ENCODE measurements around the gene JMJD7.

The JMJD7 gene

GRCh38 chr15:41817781-41818180 is 10.1 kb upstream of the JMJD7 start:
- 94% methylated on average over 5 of the region's 6 CpGs for WGBS (ENCODE audit: insufficient coverage)
- Histone ChIP-seq H3K27me3 (replicated peaks in 2 of 5; ENCODE audit: control insufficient read depth in 4 of 5, insufficient read depth in 5 of 5, low read length in 4 of 5) (no peaks in the 10 kb centered on the region), H3K9me3 (ENCODE audit: control extremely low read depth in 1 of 5, control insufficient read depth in 4 of 5, insufficient read depth in 2 of 5, low read depth in 1 of 5, low read length in 4 of 5) (no peaks in the 10 kb centered on the region), H3K4me1 (ENCODE audit: control extremely low read depth in 1 of 4, control insufficient read depth in 4 of 4, insufficient read depth in 4 of 4, low read length in 3 of 4) (no peaks in the 10 kb centered on the region), H3K27ac (ENCODE audit: insufficient read depth in 1 of 2, low read depth in 1 of 2, low read length in 2 of 2, poor library complexity in 1 of 2, severe bottlenecking in 2 of 2) (no peak overlapping the region), H3K4me3 (ENCODE audit: control insufficient read depth in 1 of 7, extremely low read depth in 1 of 7, insufficient read depth in 4 of 7, low read depth in 2 of 7, low read length in 6 of 7) (no peak overlapping the region), H3K36me3 (ENCODE audit: control insufficient read depth in 4 of 4, insufficient read depth in 4 of 4, low read length in 3 of 4) (peaks cover 11 to 100% (median 64%) of the 10 kb centered on the region in 4 experiments)
- POLR2A ChIA-PET, result no interaction called here
- CTCF ChIA-PET, result interaction anchor here (0.6 to 2.4 kb wide), 7 partner anchors 9 to 87 kb away, joined by 3 to 11 read pairs (median 4); partner anchors contain the start of gene MAPKBP1
- DNase-seq, result no peak

- H3K27me3 ChIP-seq (replicated peaks in 2 of 5; ENCODE audit: control insufficient read depth in 4 of 5, insufficient read depth in 5 of 5, low read length in 4 of 5), result no peaks in the 10 kb centered on the region
- no peaks in the 10 kb centered on the region for H3K9me3 ChIP-seq (ENCODE audit: control extremely low read depth in 1 of 5, control insufficient read depth in 4 of 5, insufficient read depth in 2 of 5, low read depth in 1 of 5, low read length in 4 of 5)
- 94% methylated on average over 9 of the region's 9 CpGs for WGBS (ENCODE audit: insufficient coverage)
- no peak overlapping the region for H3K27ac ChIP-seq (ENCODE audit: insufficient read depth in 1 of 2, low read depth in 1 of 2, low read length in 2 of 2, poor library complexity in 1 of 2, severe bottlenecking in 2 of 2)
- H3K4me3 ChIP-seq (ENCODE audit: control insufficient read depth in 1 of 7, extremely low read depth in 1 of 7, insufficient read depth in 4 of 7, low read depth in 2 of 7, low read length in 6 of 7), result no peak overlapping the region
- H3K36me3 ChIP-seq (ENCODE audit: control insufficient read depth in 4 of 4, insufficient read depth in 4 of 4, low read length in 3 of 4), result peaks cover 11 to 100% (median 66%) of the 10 kb centered on the region in 4 experiments
- CTCF ChIA-PET, result interaction anchor here (7.4 kb wide), 1 partner anchor 8 kb away, joined by 41 read pairs; no protein-coding TSS in a partner anchor
- POLR2A ChIA-PET, result no interaction called here
- H3K4me1 ChIP-seq (ENCODE audit: control extremely low read depth in 1 of 4, control insufficient read depth in 4 of 4, insufficient read depth in 4 of 4, low read length in 3 of 4), result no peaks in the 10 kb centered on the region
- no peak for DNase-seq
Observed at GRCh38 chr15:41819455-41820050, 8.3 kb upstream of the JMJD7 start.

- Histone ChIP-seq H3K27me3 (replicated peaks in 2 of 5; ENCODE audit: control insufficient read depth in 4 of 5, insufficient read depth in 5 of 5, low read length in 4 of 5) (no peaks in the 10 kb centered on the region), H3K4me3 (ENCODE audit: control insufficient read depth in 1 of 7, extremely low read depth in 1 of 7, insufficient read depth in 4 of 7, low read depth in 2 of 7, low read length in 6 of 7) (no peak overlapping the region), H3K4me1 (ENCODE audit: control extremely low read depth in 1 of 4, control insufficient read depth in 4 of 4, insufficient read depth in 4 of 4, low read length in 3 of 4) (no peaks in the 10 kb centered on the region), H3K36me3 (ENCODE audit: control insufficient read depth in 4 of 4, insufficient read depth in 4 of 4, low read length in 3 of 4) (peaks cover 9 to 98% (median 63%) of the 10 kb centered on the region in 4 experiments), H3K27ac (ENCODE audit: insufficient read depth in 1 of 2, low read depth in 1 of 2, low read length in 2 of 2, poor library complexity in 1 of 2, severe bottlenecking in 2 of 2) (no peak overlapping the region), H3K9me3 (ENCODE audit: control extremely low read depth in 1 of 5, control insufficient read depth in 4 of 5, insufficient read depth in 2 of 5, low read depth in 1 of 5, low read length in 4 of 5) (no peaks in the 10 kb centered on the region)
- WGBS (ENCODE audit: insufficient coverage), result 97% methylated on average over 6 of the region's 6 CpGs
- no peak for DNase-seq
- ChIA-PET CTCF (interaction anchor here (7.4 kb wide), 1 partner anchor 10 kb away, joined by 41 read pairs; no protein-coding TSS in a partner anchor), POLR2A (no interaction called here)
Observed at GRCh38 chr15:41820791-41821423, 7.0 kb upstream of the JMJD7 start.

GRCh38 chr15:41821831-41822230 is 6.1 kb upstream of the JMJD7 start:
- peaks cover 0 to 1% (median 0%) of the 10 kb centered on the region in 4 experiments for H3K4me1 ChIP-seq (ENCODE audit: control extremely low read depth in 1 of 4, control insufficient read depth in 4 of 4, insufficient read depth in 4 of 4, low read length in 3 of 4)
- WGBS (ENCODE audit: insufficient coverage), result 100% methylated on average over 3 of the region's 4 CpGs
- ChIA-PET POLR2A (no interaction called here), CTCF (interaction anchor here (7.4 kb wide), 1 partner anchor 11 kb away, joined by 41 read pairs; no protein-coding TSS in a partner anchor)
- no peak for DNase-seq
- no peaks in the 10 kb centered on the region for H3K27me3 ChIP-seq (replicated peaks in 2 of 5; ENCODE audit: control insufficient read depth in 4 of 5, insufficient read depth in 5 of 5, low read length in 4 of 5)
- H3K4me3 ChIP-seq (ENCODE audit: control insufficient read depth in 1 of 7, extremely low read depth in 1 of 7, insufficient read depth in 4 of 7, low read depth in 2 of 7, low read length in 6 of 7), result no peak overlapping the region
- no peaks in the 10 kb centered on the region for H3K9me3 ChIP-seq (ENCODE audit: control extremely low read depth in 1 of 5, control insufficient read depth in 4 of 5, insufficient read depth in 2 of 5, low read depth in 1 of 5, low read length in 4 of 5)
- H3K36me3 ChIP-seq (ENCODE audit: control insufficient read depth in 4 of 4, insufficient read depth in 4 of 4, low read length in 3 of 4), result peaks cover 9 to 93% (median 59%) of the 10 kb centered on the region in 4 experiments
- no peak overlapping the region for H3K27ac ChIP-seq (ENCODE audit: insufficient read depth in 1 of 2, low read depth in 1 of 2, low read length in 2 of 2, poor library complexity in 1 of 2, severe bottlenecking in 2 of 2)

GRCh38 chr15:41822471-41822870 is 5.4 kb upstream of the JMJD7 start:
- Histone ChIP-seq H3K27me3 (replicated peaks in 2 of 5; ENCODE audit: control insufficient read depth in 4 of 5, insufficient read depth in 5 of 5, low read length in 4 of 5) (no peaks in the 10 kb centered on the region), H3K4me3 (ENCODE audit: control insufficient read depth in 1 of 7, extremely low read depth in 1 of 7, insufficient read depth in 4 of 7, low read depth in 2 of 7, low read length in 6 of 7) (no peak overlapping the region), H3K4me1 (ENCODE audit: control extremely low read depth in 1 of 4, control insufficient read depth in 4 of 4, insufficient read depth in 4 of 4, low read length in 3 of 4) (peaks cover 0 to 6% (median 5%) of the 10 kb centered on the region in 4 experiments), H3K36me3 (ENCODE audit: control insufficient read depth in 4 of 4, insufficient read depth in 4 of 4, low read length in 3 of 4) (peaks cover 9 to 87% (median 55%) of the 10 kb centered on the region in 4 experiments), H3K9me3 (ENCODE audit: control extremely low read depth in 1 of 5, control insufficient read depth in 4 of 5, insufficient read depth in 2 of 5, low read depth in 1 of 5, low read length in 4 of 5) (no peaks in the 10 kb centered on the region), H3K27ac (ENCODE audit: insufficient read depth in 1 of 2, low read depth in 1 of 2, low read length in 2 of 2, poor library complexity in 1 of 2, severe bottlenecking in 2 of 2) (no peak overlapping the region)
- WGBS (ENCODE audit: insufficient coverage), result 98% methylated on average over 6 of the region's 6 CpGs
- CTCF ChIA-PET, result interaction anchor here (7.4 kb wide), 1 partner anchor 11 kb away, joined by 41 read pairs; no protein-coding TSS in a partner anchor
- POLR2A ChIA-PET, result no interaction called here
- DNase-seq, result no peak

DNA sequence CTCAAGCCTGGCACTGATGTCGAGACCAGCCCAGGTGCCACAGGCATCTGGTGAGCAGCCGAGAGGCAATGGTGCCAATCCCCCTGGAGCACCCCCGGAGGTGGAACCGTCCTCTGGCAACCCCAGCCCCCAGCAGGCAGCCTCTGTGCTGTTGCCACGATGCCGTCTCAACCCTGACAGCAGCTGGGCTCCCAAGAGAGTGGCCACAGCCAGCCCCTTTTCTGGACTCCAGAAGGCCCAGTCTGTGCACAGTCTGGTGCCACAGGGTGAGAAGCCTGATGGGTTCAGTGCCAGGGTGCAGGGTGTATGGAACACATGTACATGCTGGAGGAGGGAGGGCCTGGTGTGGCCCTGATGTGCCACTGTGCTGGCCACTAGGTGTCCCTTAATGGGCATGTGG is 4.9 kb upstream of the JMJD7 start:
- 97% methylated on average over 4 of the region's 6 CpGs for WGBS (ENCODE audit: insufficient coverage)
- DNase-seq, result no peak
- Histone ChIP-seq H3K4me3 (ENCODE audit: control insufficient read depth in 1 of 7, extremely low read depth in 1 of 7, insufficient read depth in 4 of 7, low read depth in 2 of 7, low read length in 6 of 7) (no peak overlapping the region), H3K27me3 (replicated peaks in 2 of 5; ENCODE audit: control insufficient read depth in 4 of 5, insufficient read depth in 5 of 5, low read length in 4 of 5) (no peaks in the 10 kb centered on the region), H3K27ac (ENCODE audit: insufficient read depth in 1 of 2, low read depth in 1 of 2, low read length in 2 of 2, poor library complexity in 1 of 2, severe bottlenecking in 2 of 2) (no peak overlapping the region), H3K9me3 (ENCODE audit: control extremely low read depth in 1 of 5, control insufficient read depth in 4 of 5, insufficient read depth in 2 of 5, low read depth in 1 of 5, low read length in 4 of 5) (no peaks in the 10 kb centered on the region), H3K36me3 (ENCODE audit: control insufficient read depth in 4 of 4, insufficient read depth in 4 of 4, low read length in 3 of 4) (peaks cover 7 to 82% (median 51%) of the 10 kb centered on the region in 4 experiments), H3K4me1 (ENCODE audit: control extremely low read depth in 1 of 4, control insufficient read depth in 4 of 4, insufficient read depth in 4 of 4, low read length in 3 of 4) (peaks cover 0 to 7% (median 7%) of the 10 kb centered on the region in 4 experiments)
- POLR2A ChIA-PET, result no interaction called here
- CTCF ChIA-PET, result interaction anchor here (0.9 to 7.4 kb wide), 2 partner anchors 12 to 82 kb away, joined by 5 to 41 read pairs; no protein-coding TSS in a partner anchor

- 97% methylated on average over 8 of the region's 11 CpGs for WGBS (ENCODE audit: insufficient coverage)
- Histone ChIP-seq H3K36me3 (ENCODE audit: control insufficient read depth in 4 of 4, insufficient read depth in 4 of 4, low read length in 3 of 4) (peaks cover 2 to 76% (median 45%) of the 10 kb centered on the region in 4 experiments), H3K9me3 (ENCODE audit: control extremely low read depth in 1 of 5, control insufficient read depth in 4 of 5, insufficient read depth in 2 of 5, low read depth in 1 of 5, low read length in 4 of 5) (no peaks in the 10 kb centered on the region), H3K4me1 (ENCODE audit: control extremely low read depth in 1 of 4, control insufficient read depth in 4 of 4, insufficient read depth in 4 of 4, low read length in 3 of 4) (peaks cover 0 to 12% (median 12%) of the 10 kb centered on the region in 4 experiments), H3K27me3 (replicated peaks in 2 of 5; ENCODE audit: control insufficient read depth in 4 of 5, insufficient read depth in 5 of 5, low read length in 4 of 5) (no peaks in the 10 kb centered on the region), H3K27ac (ENCODE audit: insufficient read depth in 1 of 2, low read depth in 1 of 2, low read length in 2 of 2, poor library complexity in 1 of 2, severe bottlenecking in 2 of 2) (no peak overlapping the region), H3K4me3 (ENCODE audit: control insufficient read depth in 1 of 7, extremely low read depth in 1 of 7, insufficient read depth in 4 of 7, low read depth in 2 of 7, low read length in 6 of 7) (no peak overlapping the region)
- DNase-seq, result no peak
- POLR2A ChIA-PET, result no interaction called here
- CTCF ChIA-PET, result interaction anchor here (0.9 to 7.4 kb wide), 2 partner anchors 12 to 82 kb away, joined by 5 to 41 read pairs; no protein-coding TSS in a partner anchor
Observed at GRCh38 chr15:41823502-41823901, 4.4 kb upstream of the JMJD7 start.
